Hematopoietic multipotent progenitor cell treated with erythropoietin and hydrocortisone succinate and interleukin-3 and kit ligand, for 6 days (in vitro differentiated cells): ENCODE data around the gene TNN.
"Not testable (repeated sequence)": the region's sequence is repeated elsewhere in the genome, so short reads cannot be mapped to it uniquely, and the experiment has no call there.

Experiments
- DNase-seq: peaks from one replicate; pipeline ENCODE4 v3.0.0-alpha.2; 2015

TNN gene

GRCh38 chr1:175071276-175071943 lies 3.8 kb downstream of the TNN start:
- no peak for DNase-seq

- peak; percentile 37 for DNase-seq
Measured at GRCh38 chr1:175072099-175072951, 4.7 kb downstream of the TNN start.

GRCh38 chr1:175073061-175073460 lies 5.4 kb downstream of the TNN start:
- peak; percentile 22 for DNase-seq

GRCh38 chr1:175073633-175074032 lies 6.0 kb downstream of the TNN start:
- no peak for DNase-seq

GRCh38 chr1:175075572-175076568 lies 8.2 kb downstream of the TNN start:
- peak; percentile 21 for DNase-seq

- no peak for DNase-seq
Measured at GRCh38 chr1:175077356-175078030, 9.9 kb downstream of the TNN start.

GRCh38 chr1:175078629-175079028 lies 11.0 kb downstream of the TNN start:
- DNase-seq: no peak

- DNase-seq: no peak
Measured at GRCh38 chr1:175079338-175079737, 11.7 kb downstream of the TNN start.

GRCh38 chr1:175080030-175080429 lies 12.4 kb downstream of the TNN start:
- DNase-seq: no peak

GRCh38 chr1:175081983-175082382 lies 14.3 kb downstream of the TNN start:
- DNase-seq: no peak

GRCh38 chr1:175088525-175088951 lies 20.9 kb downstream of the TNN start:
- no peak for DNase-seq

GRCh38 chr1:175089136-175089718 lies 21.6 kb downstream of the TNN start:
- no peak for DNase-seq

GRCh38 chr1:175090780-175091179 lies 23.1 kb downstream of the TNN start:
- no peak for DNase-seq

- DNase-seq: no peak
Measured at GRCh38 chr1:175094626-175095025, 27.0 kb downstream of the TNN start.

- no peak for DNase-seq
Measured at GRCh38 chr1:175095069-175095468, 27.4 kb downstream of the TNN start.

GRCh38 chr1:175095978-175096607 lies 28.5 kb downstream of the TNN start:
- no peak for DNase-seq

- no peak for DNase-seq
Measured at GRCh38 chr1:175097361-175097760, 29.7 kb downstream of the TNN start.

GRCh38 chr1:175099916-175100315 lies 32.3 kb downstream of the TNN start:
- DNase-seq: no peak

- not testable (repeated sequence) for DNase-seq
Measured at GRCh38 chr1:175102166-175102565, 34.5 kb downstream of the TNN start.

GRCh38 chr1:175106536-175106935 lies 38.9 kb downstream of the TNN start:
- not testable (repeated sequence) for DNase-seq

- not testable (repeated sequence) for DNase-seq
Measured at GRCh38 chr1:175108331-175108820, 40.7 kb downstream of the TNN start.
